Stimulated activated CD4-positive, alpha-beta T cell treated with anti-CD3 and anti-CD28 coated beads, Interleukin-12 subunit alpha, Interleukin-12 subunit beta, amount 100 ng/mL, for 48 hours (primary cell): Measurements from ENCODE around the gene WFDC9.
"Not testable (repeated sequence)": the region's sequence is repeated elsewhere in the genome, so short reads cannot be mapped to it uniquely, and the experiment has no call there.

Experiments used
- DNase-seq, 3 donors: peaks; one replicate each; pipeline ENCODE4 v3.0.0-alpha.2; 2020; ENCODE audit warnings: low read depth in 2 of 3, low spot score in 1 of 3

The WFDC9 gene

GRCh38 chr20:45631184-45631583, at the start of gene WFDC9:
Gene WFDC9 (minus strand): TSS chr20:45631284. CDS start chr20:45610181, 21,103 bp downstream.
- DNase-seq, result no peak

DNA sequence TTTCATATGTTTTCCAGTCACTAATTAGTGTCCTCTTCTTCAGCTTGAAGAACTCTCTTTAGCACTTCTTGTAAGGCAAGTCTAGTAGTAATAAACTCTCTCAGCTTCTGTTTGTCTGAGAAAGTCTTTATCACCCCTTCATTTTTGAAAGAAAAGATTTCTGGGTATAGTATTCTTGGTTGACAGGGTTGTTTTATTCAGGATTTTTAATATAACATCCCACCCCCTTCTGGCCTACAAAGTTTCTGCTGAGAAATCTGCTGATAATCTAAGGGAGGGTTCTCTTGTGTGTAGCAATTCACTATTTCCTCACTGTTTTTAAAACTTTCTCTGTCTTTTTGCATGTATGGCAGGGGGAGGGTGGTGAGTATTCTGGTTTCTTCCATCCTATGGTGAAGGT, 48.6 kb upstream of the WFDC9 start:
- DNase-seq, result no peak

- DNase-seq, result no peak
Observed at GRCh38 chr20:45672765-45673164, 41.7 kb upstream of the WFDC9 start.

GRCh38 chr20:45670139-45670538, 39.1 kb upstream of the WFDC9 start, which contains the start of gene WFDC11:
Gene WFDC11 (minus strand): TSS chr20:45670239. CDS start chr20:45650600, 19,639 bp downstream.
- no peak for DNase-seq

- not testable (repeated sequence) for DNase-seq
Observed at GRCh38 chr20:45657038-45657437, 26.0 kb upstream of the WFDC9 start.

GRCh38 chr20:45651726-45652125, 20.6 kb upstream of the WFDC9 start:
- not testable (repeated sequence) for DNase-seq

GRCh38 chr20:45649312-45649863, 18.3 kb upstream of the WFDC9 start:
- no peak for DNase-seq

DNA sequence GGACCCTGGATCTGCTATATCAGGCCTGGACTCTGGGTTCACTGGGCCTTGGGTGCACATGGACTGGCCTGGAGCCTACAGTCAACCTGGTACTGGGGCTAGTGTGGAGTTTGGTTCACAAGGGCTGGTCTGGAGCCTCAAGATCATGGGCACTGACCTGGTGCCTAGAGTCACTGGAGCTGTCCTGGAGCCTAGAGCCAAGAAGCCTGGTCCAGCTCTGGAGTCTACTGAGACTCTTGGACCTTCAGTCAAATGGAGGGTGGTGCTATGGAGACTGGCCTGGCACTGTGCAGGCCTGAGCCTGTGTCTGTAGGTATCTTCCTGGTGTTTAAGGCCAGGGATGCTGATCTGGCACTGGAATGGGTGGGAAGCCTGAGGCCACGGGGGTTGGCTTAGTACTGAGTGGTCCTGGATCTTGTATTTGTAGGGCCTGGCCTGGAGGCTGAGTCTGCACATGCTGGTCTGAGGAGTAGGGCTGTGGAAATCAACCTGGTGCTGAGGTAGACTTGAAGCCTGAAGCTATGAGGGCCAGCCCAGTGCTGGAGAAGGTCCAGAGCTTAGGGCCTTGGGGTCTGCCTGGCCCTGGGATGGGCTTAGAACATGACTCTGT, 16.5 kb upstream of the WFDC9 start:
- DNase-seq, result no peak

DNA sequence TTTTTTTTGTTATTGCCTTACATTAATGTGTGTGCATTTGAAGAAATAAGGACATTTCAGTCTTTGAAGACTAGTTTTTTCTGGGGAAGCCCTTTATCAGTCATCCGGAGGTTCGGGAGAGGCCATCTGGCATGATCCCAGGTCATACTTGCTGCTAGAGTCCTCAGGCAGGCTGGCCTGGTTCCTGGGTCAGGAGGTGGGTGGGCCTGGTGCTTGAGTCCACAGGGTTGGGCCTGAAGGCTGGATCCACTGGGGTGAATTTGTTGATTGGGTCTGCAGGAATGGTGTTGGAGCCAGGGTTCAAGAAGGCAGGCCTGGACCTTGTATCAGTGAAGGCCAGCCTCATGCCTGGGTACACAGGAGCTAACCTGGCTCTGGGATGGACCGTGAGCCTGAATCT, 15.8 kb upstream of the WFDC9 start:
- no peak for DNase-seq

- DNase-seq, result not testable (repeated sequence)
Observed at GRCh38 chr20:45645869-45646268, 14.8 kb upstream of the WFDC9 start.

GRCh38 chr20:45641076-45641475, 10.0 kb upstream of the WFDC9 start:
- DNase-seq, result not testable (repeated sequence)

DNA sequence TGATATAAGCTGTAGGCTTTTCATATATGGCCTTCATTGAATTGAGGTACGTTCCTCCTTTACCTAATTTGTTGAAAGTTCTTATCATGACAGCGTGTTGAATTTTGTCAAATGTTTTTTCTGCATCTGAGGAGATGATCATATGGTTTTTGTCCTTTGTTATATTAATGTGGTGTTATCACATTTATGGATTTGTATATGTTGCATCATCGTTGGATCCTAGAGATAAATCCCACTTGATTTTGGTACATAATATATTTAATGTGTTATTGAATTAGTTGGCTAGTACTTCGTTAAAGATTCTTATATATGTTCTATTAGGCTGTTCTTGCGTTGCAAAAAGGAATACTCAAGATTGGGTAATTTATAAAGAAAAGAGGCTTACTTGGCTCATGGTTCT, 8.6 kb upstream of the WFDC9 start:
- DNase-seq, result no peak

- no peak for DNase-seq
Observed at GRCh38 chr20:45636513-45636912, 5.4 kb upstream of the WFDC9 start.

DNA sequence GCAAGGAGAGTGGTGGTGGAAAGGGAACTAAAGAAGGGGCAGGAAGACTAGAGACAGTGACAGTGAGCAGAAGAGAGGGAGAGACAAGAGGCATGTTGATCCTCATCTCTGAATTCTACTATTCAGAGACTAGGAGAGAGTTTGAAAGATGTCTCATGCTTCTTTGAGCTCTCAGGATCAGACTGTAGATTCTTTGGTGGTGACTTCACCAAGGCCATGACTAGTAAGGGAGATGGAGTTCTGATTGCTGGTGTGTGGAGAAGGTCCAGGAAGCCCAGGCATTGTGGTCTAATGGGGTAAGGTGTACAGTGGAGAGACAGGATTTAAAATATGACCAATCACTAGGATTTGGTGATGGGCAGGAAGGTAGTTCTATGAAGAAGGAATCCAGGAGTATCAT, 713 bp downstream of the WFDC9 start:
- DNase-seq, result no peak

- peak; percentile 12 to 19 (median 17) for DNase-seq
Observed at GRCh38 chr20:45629496-45630100, 1.5 kb downstream of the WFDC9 start, which contains the start of gene WFDC10A. Gene WFDC10A (plus strand): TSS chr20:45629739. CDS start chr20:45629814, 75 bp downstream.

- DNase-seq, result no peak
Observed at GRCh38 chr20:45626540-45626939, 4.5 kb downstream of the WFDC9 start.

DNA sequence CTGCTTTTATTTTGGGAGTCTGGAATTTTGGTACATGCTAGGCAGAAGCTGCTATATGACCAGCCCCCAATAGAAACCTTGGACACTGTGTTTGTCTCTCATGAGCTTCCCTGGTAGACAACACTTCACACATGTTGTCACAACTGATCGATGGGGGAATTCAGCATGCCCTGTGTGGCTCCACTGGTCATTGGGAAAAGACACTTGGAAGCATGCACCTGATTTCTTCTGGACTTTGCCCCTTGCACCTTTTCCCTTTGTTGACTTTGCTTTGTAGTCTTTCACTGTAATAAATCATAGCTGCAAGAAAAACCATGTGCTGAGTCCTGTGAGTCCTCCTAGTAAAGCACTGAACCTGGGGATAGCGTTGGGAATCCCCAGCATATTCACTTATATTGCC, 9.5 kb downstream of the WFDC9 start:
- no peak for DNase-seq

DNA sequence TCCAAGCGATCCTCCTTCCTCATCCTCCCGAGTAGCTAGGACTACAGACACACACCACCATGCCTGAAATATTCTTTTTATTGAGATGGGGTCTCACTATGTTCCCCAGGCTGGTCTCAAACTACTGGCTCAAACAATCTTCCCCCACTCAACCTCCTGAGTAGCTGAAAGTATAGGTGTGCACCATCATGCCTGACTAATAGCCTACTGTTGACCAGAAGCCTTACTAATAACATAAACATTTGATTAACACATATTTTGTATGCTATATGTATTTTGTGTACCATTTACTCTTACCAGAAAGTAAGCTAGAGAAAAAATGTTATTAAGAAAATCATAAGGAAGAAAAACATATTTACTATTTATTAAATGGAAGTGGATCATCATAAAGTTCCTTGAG, 13.5 kb downstream of the WFDC9 start:
- no peak for DNase-seq

DNA sequence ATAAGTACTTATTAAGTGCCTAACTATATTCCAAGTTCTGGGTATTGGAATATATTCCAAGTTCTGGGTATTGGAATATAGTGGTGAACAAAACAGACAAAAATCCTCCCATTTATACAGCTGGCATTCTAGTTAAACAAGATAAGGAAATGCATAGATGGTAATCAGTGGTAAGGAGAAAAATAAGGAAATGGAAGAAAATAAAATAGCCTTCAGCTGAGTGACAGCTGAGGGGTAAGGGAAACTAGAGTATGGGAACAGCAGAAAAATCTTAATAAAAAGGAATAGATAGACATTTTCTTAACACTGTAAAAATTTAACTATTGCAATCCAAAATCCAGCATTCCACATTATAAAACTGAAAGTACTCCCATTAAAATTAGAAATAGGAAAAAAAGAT, 18.8 kb downstream of the WFDC9 start:
- DNase-seq, result no peak

DNA sequence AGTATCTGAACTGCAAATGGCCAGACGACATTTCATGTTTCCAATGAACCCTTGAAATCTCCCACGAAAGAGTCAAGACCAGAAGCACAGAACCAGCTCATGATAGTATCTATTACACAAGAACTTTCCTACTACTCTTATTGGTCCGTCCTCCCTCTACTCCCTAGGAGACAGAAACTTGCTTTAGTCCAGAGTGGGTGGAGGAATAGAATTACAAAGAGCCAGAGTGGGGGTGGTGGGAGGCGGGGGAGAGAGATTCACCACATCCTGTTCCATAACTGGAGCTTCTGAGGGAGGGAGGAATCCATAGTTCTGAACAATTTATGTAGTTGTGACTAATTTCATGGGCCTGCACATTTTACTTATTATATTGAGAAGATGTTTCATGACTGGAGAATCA, 20.0 kb downstream of the WFDC9 start:
- DNase-seq, result peak; percentile 49 to 59 (median 58)

DNA sequence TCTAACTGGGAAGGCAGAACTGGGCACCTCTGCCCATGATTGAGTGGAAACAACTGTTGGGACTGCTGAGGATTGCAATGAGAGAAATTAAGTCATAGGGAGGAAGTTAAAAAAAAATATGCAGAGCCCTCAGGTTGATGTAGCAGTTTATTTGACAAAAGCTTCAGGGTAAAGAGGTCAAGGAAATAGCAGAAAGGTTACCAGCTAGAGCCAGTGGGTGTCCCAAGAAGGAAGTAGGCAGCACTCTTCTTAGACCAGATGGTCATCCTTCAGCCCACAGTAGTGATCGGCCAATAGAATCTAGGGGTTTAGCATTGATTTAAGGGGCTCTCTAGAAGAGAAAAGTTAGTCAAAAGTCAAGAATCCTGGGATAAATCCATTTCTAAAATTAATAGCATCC, 23.3 kb downstream of the WFDC9 start:
- DNase-seq, result no peak

GRCh38 chr20:45595235-45595634, 35.8 kb downstream of the WFDC9 start:
- DNase-seq, result no peak

DNA sequence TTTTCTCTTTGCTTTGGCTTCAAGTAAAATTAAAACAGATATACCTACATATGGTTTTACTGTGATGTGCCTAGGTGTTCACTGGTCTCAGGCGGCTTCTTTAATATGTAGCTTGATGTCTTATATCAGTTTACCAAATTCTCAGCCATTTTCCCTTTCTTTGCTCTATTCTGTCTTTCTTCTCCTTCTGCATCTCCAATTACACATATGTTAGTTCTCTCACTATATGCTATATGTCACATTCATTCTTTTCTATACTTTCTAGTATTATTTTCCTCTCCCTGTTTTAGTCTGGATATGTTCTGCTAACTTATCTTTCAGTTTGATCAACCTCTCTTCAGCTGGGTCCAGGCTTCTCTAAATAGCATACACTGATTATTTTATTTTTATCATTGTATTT, 37.6 kb downstream of the WFDC9 start:
- no peak for DNase-seq
